A204.1 (cell line): ENCODE data around the gene FOXA1.
A peak's percentile ranks its signal among the peaks of the same experiment; 100 is the strongest.

Experiments
- FAIRE-seq: peaks from 2 replicates; lab custom pipeline; 2012; peaks lifted over from hg19 to GRCh38; lab: Jason Lieb, UNC

FOXA1 gene

DNA sequence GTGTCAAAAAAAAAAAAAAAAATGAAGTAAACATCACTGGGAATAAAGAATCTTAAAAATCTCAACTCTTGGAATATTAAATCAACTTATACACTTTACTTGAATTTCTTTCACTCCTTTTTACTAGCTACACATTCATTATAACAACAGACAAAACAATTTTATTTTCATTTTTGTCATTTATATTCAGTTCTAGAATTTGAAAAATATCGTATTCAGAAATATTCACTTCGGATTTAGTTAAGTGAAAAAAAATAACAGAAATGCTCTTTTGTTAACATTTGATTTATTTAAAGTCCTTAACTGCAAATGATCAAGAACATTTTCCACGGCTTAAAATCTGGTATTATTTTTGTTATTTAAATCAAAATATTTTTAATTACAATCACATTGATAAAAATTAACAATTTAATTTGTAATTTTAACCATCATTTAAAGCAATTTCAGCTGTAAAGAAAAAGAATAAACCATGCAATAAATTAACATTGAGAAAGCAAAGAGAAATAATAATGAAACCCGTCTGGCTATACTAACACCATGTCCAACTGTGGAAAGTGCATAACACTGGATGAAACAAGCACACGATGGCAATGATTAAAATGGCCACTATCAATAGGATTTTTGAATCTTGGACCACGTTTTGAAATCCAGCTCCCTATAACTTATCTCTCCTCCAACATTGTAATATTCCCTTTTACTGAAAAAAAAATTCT is 5.2 kb downstream of the FOXA1 start:
- FAIRE-seq, result peak; percentile 80

- FAIRE-seq, result no peak
These were observed 5.9 kb downstream of the FOXA1 start for GRCh38 chr14:37588956-37589714.

DNA sequence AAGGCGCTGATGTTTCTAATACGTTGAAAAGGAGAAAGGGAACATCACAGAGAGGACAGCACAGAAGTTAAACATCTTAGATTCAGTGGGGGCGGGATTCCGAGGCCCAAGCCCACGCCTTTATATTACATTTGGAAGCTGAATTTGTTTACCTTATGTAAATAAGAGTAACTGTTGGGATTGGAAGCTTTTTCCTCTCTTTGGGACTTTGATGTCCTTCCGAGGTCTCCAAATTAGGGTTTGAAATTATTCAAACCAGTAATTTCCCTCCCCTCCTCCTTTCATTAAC is 6.4 kb downstream of the FOXA1 start:
- no peak for FAIRE-seq

DNA sequence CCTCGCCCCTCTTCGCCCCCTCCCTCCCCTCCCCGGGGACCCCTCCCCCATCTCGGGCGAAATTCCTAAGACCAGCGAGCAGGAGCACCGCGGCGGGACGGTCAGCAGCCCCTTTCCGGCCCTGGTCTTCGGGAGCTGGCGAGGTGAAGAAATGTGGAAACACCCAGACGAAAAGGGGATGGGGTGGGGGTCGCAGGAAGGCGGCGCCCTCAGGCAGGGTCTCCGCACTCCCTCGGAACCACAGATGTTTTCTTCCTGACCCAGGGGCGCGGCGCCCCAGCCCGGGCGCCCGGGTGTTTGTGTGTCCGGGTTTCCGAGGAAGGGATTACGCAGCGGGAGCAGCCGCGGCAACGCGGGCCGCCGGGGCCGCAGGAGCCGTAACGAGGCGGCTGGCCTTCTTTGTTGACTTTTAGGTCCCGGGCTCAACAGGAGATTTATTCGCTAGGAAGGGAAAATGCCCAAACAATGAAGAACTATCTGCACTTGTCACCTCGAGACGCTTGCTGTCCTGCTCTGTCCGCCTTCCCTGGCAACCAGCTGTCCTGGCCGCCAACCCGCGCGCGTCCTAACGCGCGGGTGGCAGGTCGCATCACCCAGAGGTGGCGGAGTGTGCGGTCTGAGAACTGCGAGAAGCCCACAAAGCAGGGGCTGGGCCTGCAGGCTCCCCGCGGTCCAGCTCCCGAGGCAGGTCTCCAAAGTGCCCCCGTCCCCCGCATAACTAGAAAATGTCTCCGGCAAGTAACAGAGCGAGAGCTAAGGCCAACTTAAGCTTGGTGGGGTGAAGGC is 7.0 kb downstream of the FOXA1 start:
- FAIRE-seq, result no peak

DNA sequence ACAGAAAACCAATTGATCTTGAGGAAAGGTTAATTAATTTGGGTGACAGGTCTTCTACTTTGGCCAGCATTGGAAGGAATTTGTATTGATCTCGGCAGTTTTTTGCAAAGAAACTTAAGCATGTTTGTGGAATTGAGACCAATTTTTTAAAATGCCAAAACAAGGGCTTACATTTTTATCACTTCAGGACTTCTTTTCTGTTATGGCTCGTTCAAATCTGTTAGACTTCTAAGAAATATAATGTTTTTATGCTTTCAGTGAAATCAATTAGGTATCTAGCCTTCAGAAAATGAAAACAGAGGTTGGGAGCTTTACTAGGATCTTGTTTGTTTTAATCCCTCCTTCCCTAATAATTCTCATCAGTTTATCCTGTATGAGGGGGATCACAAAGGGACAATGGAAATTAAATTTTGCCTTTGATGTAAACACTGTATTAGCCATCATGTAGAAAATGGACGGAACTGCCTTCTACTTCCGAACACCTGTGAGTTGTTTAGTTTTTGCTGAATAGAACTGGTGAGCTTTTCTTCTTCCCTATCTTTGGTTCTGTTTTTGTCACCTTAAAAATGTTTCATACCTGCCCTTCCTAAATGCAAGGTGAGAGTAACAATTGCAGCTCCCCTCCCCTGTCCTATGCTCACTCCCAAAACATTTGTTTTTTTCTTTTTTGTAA is 7.8 kb downstream of the FOXA1 start:
- FAIRE-seq, result no peak

GRCh38 chr14:37586797-37587130 is 8.3 kb downstream of the FOXA1 start:
- FAIRE-seq, result peak; percentile 37

DNA sequence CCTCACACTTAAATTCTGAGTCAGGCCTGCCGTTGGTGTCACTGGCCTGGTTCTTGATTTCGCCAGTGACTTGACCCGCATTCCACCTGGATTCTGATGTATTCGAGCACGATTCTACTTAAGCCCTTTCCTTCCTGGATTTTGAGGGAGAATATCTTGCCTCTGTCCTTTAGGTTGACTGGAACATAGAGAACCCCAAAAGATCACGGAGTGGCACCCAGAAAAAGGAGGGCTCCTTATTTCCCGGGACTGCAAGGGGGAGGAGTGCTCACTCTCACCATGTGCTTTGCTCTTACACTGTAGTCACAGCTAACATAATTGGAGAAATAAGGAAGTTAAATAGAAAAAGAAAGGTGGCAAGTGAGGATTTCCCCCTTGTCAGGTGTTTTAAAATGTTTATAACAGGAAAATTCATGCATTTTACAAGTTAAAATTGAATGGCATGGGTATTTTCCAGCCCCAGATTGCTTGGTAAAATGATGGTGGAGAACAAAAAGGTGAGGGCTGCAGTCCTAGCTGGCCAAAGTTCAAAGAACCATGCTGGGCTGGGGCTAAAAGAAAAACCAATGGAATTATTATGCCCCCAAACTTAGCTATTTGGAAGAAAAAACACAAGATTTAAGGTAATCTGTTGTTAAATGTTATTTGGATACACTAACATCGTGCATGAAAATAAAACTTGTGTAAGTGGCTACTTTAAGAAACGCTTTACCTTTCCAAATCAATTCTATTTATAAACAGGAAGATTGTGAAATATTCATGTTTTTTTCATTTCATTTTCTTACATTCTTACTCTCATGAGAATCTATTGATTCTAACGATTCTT is 8.9 kb downstream of the FOXA1 start:
- FAIRE-seq, result no peak

DNA sequence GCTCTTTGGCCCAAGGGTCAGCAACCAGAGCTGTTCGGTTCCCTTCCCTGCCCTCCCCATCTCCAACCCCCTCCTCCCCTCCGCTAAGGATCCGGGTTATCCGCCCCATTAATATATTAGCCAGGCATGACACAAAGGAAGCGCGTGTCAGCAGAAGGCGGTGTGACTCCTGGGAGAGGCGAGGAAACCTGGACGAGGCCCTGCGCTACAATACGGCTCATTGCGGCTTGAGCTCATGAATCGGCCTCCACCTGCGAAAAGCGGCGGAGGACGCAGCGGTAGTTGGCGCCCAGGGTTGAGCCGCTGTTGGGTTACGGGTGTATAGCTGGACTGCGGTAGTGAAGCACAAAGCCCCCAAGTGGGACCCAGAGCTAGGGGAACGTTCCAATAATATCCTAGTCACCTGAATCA is 9.9 kb downstream of the FOXA1 start:
- no peak for FAIRE-seq

GRCh38 chr14:37584211-37585100 is 10.6 kb downstream of the FOXA1 start:
- no peak for FAIRE-seq

- FAIRE-seq, result no peak
These were observed 11.5 kb downstream of the FOXA1 start for GRCh38 chr14:37583358-37584210.

DNA sequence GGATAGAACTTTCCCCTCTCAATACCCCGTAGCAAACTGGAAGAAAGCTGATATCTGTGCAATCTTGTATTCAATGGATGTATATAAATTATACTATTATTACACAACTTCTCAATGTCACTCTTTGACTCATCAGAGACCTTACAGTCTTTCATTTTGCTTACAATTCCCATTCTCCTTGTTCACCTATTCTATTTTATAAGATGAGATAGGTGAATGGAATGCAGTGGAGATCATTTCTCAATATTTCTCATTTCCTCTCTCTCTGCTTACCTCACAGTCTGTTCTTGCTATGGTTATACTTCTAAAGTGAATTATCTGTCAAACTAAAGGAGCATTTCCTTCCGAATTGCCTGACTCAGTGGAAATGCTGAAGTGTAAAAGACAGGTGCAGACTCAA is 14.9 kb downstream of the FOXA1 start:
- no peak for FAIRE-seq

DNA sequence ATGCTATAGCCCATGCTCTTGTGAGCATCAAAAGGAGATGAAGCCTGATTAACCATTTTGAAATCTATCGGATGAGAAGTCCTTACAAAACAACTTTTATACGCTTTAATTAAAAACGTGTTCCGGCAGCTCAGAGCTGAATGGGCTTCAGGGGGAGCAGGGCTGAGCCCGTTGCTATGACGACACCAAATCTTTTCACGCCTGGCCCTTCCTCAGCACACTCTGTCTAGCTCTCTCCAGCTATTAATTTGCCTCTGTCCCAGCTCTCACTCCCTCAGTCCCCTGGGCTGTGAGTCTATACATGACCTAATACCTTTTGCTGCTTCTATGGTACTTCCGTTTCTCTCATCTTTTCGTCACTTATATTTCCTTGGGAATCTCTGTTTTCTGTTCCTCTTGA is 15.8 kb downstream of the FOXA1 start:
- FAIRE-seq, result no peak

DNA sequence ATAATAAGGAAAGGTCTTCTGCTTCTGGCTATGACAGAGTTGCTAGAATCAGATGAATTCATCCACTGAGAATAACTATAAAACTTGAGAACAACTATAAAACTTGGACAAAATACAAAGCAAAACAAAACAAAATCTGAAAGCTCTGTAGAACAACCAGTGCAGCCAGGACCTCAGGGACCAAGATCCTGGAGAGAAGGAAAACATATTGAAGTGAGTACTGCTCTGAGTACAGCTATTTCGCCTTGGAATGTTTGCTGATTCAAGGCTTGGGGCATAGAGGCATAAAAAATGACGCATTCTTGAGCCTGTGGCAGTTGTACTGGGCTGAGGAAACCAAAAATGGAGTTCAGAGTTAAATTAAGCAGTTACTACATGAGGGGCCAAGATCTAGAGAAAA is 21.7 kb downstream of the FOXA1 start:
- FAIRE-seq, result no peak

DNA sequence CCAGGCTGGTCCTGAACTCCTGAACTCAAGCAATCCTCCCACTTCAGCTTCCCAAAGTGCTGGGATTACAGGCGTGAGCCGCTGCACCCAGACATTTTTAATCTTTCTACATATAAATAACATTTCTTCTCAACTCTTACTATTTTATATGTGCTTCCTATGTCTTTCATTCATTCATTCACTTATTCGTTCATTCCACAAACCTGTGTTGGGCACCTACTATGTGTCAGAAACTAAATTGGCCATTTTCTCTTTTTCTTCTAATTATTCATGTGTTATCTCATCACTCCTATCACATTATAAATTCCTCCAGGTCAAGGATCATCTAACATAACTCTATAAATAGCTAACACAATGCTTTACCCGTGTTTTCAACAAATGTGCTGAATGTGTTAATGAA is 23.7 kb downstream of the FOXA1 start:
- FAIRE-seq, result no peak

GRCh38 chr14:37569729-37570128 is 25.3 kb downstream of the FOXA1 start:
- no peak for FAIRE-seq

DNA sequence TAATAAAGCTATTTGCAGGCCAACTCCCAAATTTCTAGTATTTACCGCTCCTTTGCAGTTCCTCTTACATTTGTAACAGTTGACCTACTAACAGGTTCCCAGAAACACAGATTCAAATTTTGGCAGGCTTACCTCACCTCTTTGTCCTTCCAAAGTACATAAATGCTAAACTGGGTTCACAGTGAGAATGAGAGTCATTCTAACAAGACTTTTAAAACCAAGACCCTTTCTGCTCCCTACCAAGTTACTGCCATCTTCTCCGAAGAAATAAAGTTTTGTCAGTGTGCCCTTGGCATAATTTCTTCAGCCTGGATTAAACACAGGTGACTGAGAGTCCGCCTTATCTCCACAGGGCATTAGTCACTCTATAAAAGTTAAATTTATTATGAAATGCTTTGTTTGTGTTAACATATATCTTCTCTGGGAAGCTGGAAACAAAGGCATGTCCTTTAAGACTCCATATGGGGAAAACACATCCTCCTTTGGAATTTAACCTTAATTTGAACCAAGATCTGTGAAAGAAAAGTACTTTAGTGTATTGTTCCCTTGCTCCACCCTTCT is 28.2 kb downstream of the FOXA1 start:
- no peak for FAIRE-seq

DNA sequence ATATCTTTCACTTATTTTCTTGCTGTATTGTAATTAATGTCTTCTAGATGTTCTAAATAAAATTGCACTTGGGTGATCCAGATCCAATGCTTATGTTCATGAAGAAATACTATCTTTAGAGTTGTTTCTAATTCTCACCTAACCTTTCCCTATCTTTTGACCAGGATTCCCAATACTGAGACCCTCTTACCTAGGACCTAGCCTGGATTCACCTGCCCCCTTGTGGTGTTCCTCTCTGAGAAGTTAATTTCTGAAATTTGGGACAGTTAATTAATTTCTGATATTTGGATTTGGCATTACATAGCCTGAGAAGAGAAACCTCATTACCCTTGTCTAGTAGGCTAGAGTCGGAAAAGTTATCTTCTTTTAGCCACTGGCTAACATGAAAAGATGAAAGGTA is 29.5 kb downstream of the FOXA1 start:
- no peak for FAIRE-seq

DNA sequence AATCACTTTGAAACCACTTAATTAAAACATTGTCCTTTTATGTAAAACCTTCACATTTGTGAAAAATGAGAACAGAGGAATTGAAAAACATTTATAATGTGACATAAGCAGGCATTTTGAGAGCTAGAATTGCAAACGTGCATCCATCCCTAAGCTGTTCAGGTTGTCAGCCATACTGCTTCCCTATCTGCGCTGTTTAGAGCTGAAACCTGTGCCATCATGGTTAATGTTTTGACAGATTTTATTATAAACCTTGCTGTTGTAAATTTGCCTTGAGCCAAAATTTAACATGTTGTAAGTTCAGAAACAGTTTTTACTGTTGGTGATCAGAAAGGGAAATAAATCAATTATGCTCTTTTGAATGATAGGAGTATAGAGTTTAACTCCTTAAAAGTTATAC is 31.9 kb downstream of the FOXA1 start:
- no peak for FAIRE-seq

DNA sequence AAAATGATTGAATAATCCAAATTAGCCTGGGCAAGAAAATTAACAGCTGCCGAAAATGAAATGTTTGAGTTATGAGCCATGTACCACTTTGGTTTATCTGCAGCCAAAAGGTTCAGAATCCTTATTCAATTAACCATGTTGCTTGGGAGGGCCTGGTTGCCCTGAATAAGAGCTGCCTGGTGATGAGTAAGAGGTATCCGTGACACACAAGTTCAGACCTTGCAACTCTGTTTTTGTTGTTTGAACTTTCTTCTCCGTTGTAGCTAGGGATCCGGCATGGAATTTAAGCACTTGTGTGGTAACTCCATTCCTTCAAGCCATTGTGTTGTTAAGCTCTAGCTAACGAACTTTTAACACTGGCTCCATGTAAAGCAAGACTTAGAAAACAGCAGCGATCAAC is 35.7 kb downstream of the FOXA1 start:
- FAIRE-seq, result no peak

- FAIRE-seq, result no peak
These were observed 36.3 kb downstream of the FOXA1 start for GRCh38 chr14:37558740-37559139.
